HEK293 (cell line): ENCODE measurements around the gene POLR3C.

Experiments used
- ZBTB20 ChIP-seq: fragments of 450-650 bp; formaldehyde crosslinking; IDR thresholded peaks from 2 replicates; pipeline ENCODE4 v1.5.1; 2016; ENCODE audit warnings: missing biosample characterization, missing genetic modification characterization
- ZFP3 ChIP-seq: fragments of 450-650 bp; formaldehyde crosslinking; IDR thresholded peaks from 2 replicates; pipeline ENCODE4 v1.5.1; 2016; ENCODE audit warnings: low read depth, missing biosample characterization, missing genetic modification characterization
- ZNF664 ChIP-seq: fragments of 450-650 bp; formaldehyde crosslinking; IDR thresholded peaks from 2 replicates; pipeline ENCODE4 v1.5.1; 2016; ENCODE audit warnings: missing biosample characterization, missing genetic modification characterization
- TF ChIP-seq, protein P1 (sequence below): fragments of 450-650 bp; formaldehyde crosslinking; IDR thresholded peaks from 2 replicates; pipeline ENCODE4 v1.5.1; 2016; ENCODE audit warnings: missing biosample characterization, missing genetic modification characterization

DNA sequence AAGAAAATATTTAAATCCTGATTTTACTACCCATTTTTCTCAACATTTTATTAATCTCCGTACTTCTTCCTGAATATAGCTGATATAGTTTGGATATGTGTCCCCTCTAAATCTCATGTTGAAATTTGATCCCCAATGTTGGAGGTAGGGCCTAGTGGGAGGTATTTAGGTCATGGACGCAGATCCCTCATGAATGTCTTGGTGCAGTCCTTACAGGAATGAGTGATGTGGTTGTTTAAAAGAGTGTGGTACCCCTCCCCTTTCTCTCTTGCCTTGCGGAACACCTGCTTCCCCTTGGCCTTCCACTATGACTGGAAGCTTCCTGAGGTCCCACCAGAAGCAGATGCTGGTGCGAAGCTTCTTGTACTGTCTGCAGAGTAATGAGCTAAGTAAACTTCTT lies 17.6 kb upstream of the POLR3C start:
- TF ChIP-seq, protein P1, sequence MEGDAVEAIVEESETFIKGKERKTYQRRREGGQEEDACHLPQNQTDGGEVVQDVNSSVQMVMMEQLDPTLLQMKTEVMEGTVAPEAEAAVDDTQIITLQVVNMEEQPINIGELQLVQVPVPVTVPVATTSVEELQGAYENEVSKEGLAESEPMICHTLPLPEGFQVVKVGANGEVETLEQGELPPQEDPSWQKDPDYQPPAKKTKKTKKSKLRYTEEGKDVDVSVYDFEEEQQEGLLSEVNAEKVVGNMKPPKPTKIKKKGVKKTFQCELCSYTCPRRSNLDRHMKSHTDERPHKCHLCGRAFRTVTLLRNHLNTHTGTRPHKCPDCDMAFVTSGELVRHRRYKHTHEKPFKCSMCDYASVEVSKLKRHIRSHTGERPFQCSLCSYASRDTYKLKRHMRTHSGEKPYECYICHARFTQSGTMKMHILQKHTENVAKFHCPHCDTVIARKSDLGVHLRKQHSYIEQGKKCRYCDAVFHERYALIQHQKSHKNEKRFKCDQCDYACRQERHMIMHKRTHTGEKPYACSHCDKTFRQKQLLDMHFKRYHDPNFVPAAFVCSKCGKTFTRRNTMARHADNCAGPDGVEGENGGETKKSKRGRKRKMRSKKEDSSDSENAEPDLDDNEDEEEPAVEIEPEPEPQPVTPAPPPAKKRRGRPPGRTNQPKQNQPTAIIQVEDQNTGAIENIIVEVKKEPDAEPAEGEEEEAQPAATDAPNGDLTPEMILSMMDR (tag by site-specific recombination): no peak
- TF ChIP-seq ZFP3 (tag by site-specific recombination): no peak
- no peak for TF ChIP-seq ZBTB20
- no peak for TF ChIP-seq ZNF664
